DMS79 treated with DMSO at 0.1 percent for 48 hours (cell line): ENCODE results near the gene PLEKHA1.

Experiments
- DNase-seq: peaks from one replicate; lab custom pipeline; 2025; lab: John Stamatoyannopoulos, UW

Gene PLEKHA1

DNA sequence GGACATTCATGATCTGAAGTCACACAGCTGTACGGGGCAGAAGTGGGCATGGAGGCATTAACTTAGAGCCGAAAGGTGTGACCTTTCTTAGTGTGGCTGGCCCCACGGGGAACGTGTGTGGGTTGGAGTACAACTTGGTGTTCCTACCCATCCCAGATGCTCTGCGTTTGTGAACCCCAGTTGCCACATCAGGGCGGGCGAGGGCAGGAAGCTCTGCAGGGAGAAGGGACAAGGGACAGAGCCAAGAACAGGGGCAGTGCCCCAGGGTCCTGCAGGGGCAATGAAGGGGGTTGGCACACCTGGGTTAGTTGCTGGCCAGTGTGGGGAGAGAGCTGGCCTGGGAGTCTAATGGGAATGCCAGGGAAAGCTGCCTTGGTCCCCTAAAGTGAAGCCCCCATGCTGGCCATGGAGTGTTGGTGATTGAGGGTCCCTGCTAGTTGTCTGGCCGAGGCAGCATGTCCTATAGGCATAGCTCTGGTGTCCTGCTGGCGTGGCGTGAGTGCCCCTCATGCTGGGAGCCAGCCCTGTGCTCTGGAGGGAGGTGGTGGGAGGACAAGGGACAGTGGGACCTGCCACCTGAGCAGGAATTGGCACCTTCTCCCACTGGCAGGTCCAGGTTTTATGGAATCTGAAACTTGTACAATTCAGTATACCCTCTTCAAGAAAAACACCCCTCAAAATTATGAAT is 105.8 kb downstream of the PLEKHA1 start:
- DNase-seq: no peak

DNA sequence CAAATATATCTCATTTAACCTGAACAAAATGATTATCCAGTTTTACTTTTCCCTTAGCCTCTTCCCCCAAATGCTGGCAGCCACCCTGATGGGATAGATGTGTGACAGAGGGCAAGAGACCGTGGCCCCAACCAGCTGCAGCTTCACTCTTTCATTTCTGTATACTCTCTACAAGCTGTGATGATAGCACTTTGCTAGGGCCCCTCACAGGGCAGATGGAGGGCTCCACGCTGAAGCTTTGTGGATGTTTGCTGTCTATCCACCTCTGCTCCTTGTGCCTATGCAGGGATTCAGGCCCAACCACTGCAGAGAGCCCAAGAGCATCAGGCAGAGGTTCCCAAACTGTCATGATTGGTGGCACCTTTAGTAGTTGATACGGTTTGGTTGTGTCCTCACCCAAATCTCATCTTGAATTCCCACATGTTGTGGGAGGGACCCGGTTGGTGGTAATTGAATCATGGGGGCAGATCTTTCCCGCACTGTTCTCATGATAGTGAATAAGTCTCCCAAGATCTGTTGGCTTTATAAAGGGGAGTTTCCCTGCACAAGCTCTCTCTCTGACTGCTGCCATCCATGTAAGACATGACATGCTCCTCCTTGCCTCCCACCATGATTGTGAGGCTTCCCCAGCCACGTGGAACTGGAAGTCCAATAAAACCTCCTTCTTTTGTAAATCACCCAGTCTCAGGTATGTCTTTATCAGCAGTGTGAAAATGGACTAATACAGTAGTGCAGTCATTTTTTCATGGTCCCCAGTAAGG is 107.0 kb downstream of the PLEKHA1 start:
- DNase-seq: no peak
